Naive B cell (primary cell): Measurements from ENCODE around the gene RNF227. TPM values are rescaled to one million over a fixed set of nuclear protein-coding genes. Genes with fewer than 3 reads are reported as not detected.
"Not testable (repeated sequence)": the region's sequence is repeated elsewhere in the genome, so short reads cannot be mapped to it uniquely, and the experiment has no call there.

Experiments used
- ATAC-seq, 2 donors: fragments of 150-1000 bp; cut with Tn5 transposase; 2 replicates each; pipeline ENCODE4 v1.10.0; 2021; ENCODE audit warnings: low read depth in 2 of 2, mild to moderate bottlenecking in 2 of 2, moderate library complexity in 2 of 2
- DNase-seq: peaks from one replicate; pipeline ENCODE4 v3.0.0; 2022
- H3K27ac Mint-ChIP-seq, 6 donors: one replicate each; pipeline ENCODE4 v1.8.0; 2020 to 2022; ENCODE audit warnings: mild to moderate bottlenecking in 6 of 6, mixed read lengths in 6 of 6, moderate library complexity in 5 of 6, inconsistent platforms in 2 of 6
- H3K27me3 Mint-ChIP-seq, 3 donors: one replicate each; pipeline ENCODE4 v1.8.0; 2021 to 2022; ENCODE audit warnings: mixed read lengths in 3 of 3, mild to moderate bottlenecking in 1 of 3
- H3K36me3 Mint-ChIP-seq, 2 donors: one replicate each; pipeline ENCODE4 v1.8.0; 2020 to 2022; ENCODE audit warnings: mixed read lengths in 2 of 2, inconsistent platforms in 1 of 2, mild to moderate bottlenecking in 1 of 2
- H3K4me1 Mint-ChIP-seq, 3 donors: one replicate each; pipeline ENCODE4 v1.8.0; 2020 to 2022; ENCODE audit warnings: mixed read lengths in 3 of 3, inconsistent platforms in 1 of 3, mild to moderate bottlenecking in 1 of 3, moderate library complexity in 1 of 3
- H3K4me3 Mint-ChIP-seq, 8 donors: one replicate each; pipeline ENCODE4 v1.8.0; 2020 to 2022; ENCODE audit warnings: mild to moderate bottlenecking in 8 of 8, mixed read lengths in 8 of 8, moderate library complexity in 8 of 8, inconsistent platforms in 2 of 8
- H3K9me3 Mint-ChIP-seq, 7 donors: one replicate each; pipeline ENCODE4 v1.8.0; 2020 to 2022; ENCODE audit warnings: mixed read lengths in 7 of 7, mild to moderate bottlenecking in 5 of 7, inconsistent platforms in 2 of 7, moderate library complexity in 1 of 7
- polyA plus RNA-seq, 6 donors: library from polyadenylated mRNA; unstranded; fragments of 300-500 nt; fragmentation: Illumina TruSeq; gene quantifications; one replicate each; pipeline ENCODE4 v1.2.3, GENCODE V29; 2021; ENCODE audit warnings: low read depth in 6 of 6

Gene RNF227
- 1 to 10 TPM in 5 of 6 donors, under 1 TPM in 1; 0.60 to 5.2 (median 2.9) TPM for polyA plus RNA-seq

GRCh38 chr17:7915611-7916384, at the start of gene RNF227:
TSS of gene RNF227 (minus strand) at chr17:7916289. CDS start at chr17:7916195, 94 bp downstream.
- H3K27me3 Mint-ChIP-seq: no peaks in the 10 kb centered on the region
- ATAC-seq (peak; percentile 82 to 84), DNase-seq (peak; percentile 80)
- H3K4me3 Mint-ChIP-seq: peak within 1 kb of the TSS; percentile 91 to 96 (median 93)
- H3K9me3 Mint-ChIP-seq: no peaks in the 10 kb centered on the region
- H3K4me1 Mint-ChIP-seq: peaks cover 19 to 25% (median 23%) of the 10 kb centered on the region in 3 donors
- peak within 1 kb of the TSS; percentile 85 to 97 (median 96) for H3K27ac Mint-ChIP-seq
- H3K36me3 Mint-ChIP-seq: peaks cover 3 to 5% of the 10 kb centered on the region in 2 donors

GRCh38 chr17:7961421-7961820, 45.3 kb upstream of the RNF227 start:
- H3K9me3 Mint-ChIP-seq: no peaks in the 10 kb centered on the region
- DNase-seq (no peak), ATAC-seq (no peak)
- peaks cover 6 to 22% (median 16%) of the 10 kb centered on the region in 3 donors for H3K27me3 Mint-ChIP-seq
- H3K4me3 Mint-ChIP-seq: no peak overlapping the region
- H3K36me3 Mint-ChIP-seq: no peaks in the 10 kb centered on the region
- no peak overlapping the region for H3K27ac Mint-ChIP-seq
- H3K4me1 Mint-ChIP-seq: no peaks in the 10 kb centered on the region

- Mint-ChIP-seq H3K27ac (peak overlapping the region in 1 of 6 donors; percentile 50), H3K27me3 (peaks cover 6 to 22% (median 16%) of the 10 kb centered on the region in 3 donors), H3K4me3 (no peak overlapping the region), H3K9me3 (no peaks in the 10 kb centered on the region), H3K4me1 (no peaks in the 10 kb centered on the region), H3K36me3 (no peaks in the 10 kb centered on the region)
- ATAC-seq (no peak), DNase-seq (no peak)
Observed at GRCh38 chr17:7959503-7960253, 43.6 kb upstream of the RNF227 start.

GRCh38 chr17:7956228-7956965, 40.3 kb upstream of the RNF227 start:
- peaks cover 0 to 16% (median 16%) of the 10 kb centered on the region in 3 donors for H3K27me3 Mint-ChIP-seq
- no peaks in the 10 kb centered on the region for H3K36me3 Mint-ChIP-seq
- H3K4me3 Mint-ChIP-seq: no peak overlapping the region
- H3K9me3 Mint-ChIP-seq: no peaks in the 10 kb centered on the region
- peaks cover 0 to 9% (median 3%) of the 10 kb centered on the region in 3 donors for H3K4me1 Mint-ChIP-seq
- DNase-seq: no peak
- no peak overlapping the region for H3K27ac Mint-ChIP-seq
- no peak for ATAC-seq

GRCh38 chr17:7955414-7956227, 39.5 kb upstream of the RNF227 start:
- ATAC-seq: no peak
- H3K9me3 Mint-ChIP-seq: no peaks in the 10 kb centered on the region
- no peak for DNase-seq
- no peaks in the 10 kb centered on the region for H3K36me3 Mint-ChIP-seq
- peaks cover 0 to 12% (median 4%) of the 10 kb centered on the region in 3 donors for H3K4me1 Mint-ChIP-seq
- peaks cover 0 to 12% (median 8%) of the 10 kb centered on the region in 3 donors for H3K27me3 Mint-ChIP-seq
- H3K27ac Mint-ChIP-seq: no peak overlapping the region
- no peak overlapping the region for H3K4me3 Mint-ChIP-seq

GRCh38 chr17:7953266-7953665, 37.2 kb upstream of the RNF227 start:
- not testable (repeated sequence) for H3K4me3 Mint-ChIP-seq, DNase-seq, H3K9me3 Mint-ChIP-seq, H3K27ac Mint-ChIP-seq, H3K27me3 Mint-ChIP-seq, ATAC-seq
- peaks cover 0 to 12% (median 4%) of the 10 kb centered on the region in 3 donors for H3K4me1 Mint-ChIP-seq
- peaks cover 14 to 17% of the 10 kb centered on the region in 2 donors for H3K36me3 Mint-ChIP-seq

GRCh38 chr17:7951143-7951792, 35.2 kb upstream of the RNF227 start:
- DNase-seq (no peak), ATAC-seq (peak; percentile 57 to 64)
- Mint-ChIP-seq H3K4me3 (no peak overlapping the region), H3K27ac (peak overlapping the region in 5 of 6 donors; percentile 31 to 55 (median 38)), H3K4me1 (peaks cover 0 to 16% (median 4%) of the 10 kb centered on the region in 3 donors), H3K9me3 (no peaks in the 10 kb centered on the region), H3K36me3 (peaks cover 20 to 27% of the 10 kb centered on the region in 2 donors), H3K27me3 (no peaks in the 10 kb centered on the region)

- H3K27ac Mint-ChIP-seq: peak overlapping the region in 1 of 6 donors; percentile 80
- no peaks in the 10 kb centered on the region for H3K27me3 Mint-ChIP-seq
- no peaks in the 10 kb centered on the region for H3K9me3 Mint-ChIP-seq
Observed at GRCh38 chr17:7950578-7950977, 34.5 kb upstream of the RNF227 start.

GRCh38 chr17:7947651-7948050, 31.6 kb upstream of the RNF227 start:
- no peak for ATAC-seq
- Mint-ChIP-seq H3K27ac (peak overlapping the region in 1 of 6 donors; percentile 42), H3K36me3 (peaks cover 20 to 34% of the 10 kb centered on the region in 2 donors), H3K9me3 (no peaks in the 10 kb centered on the region), H3K4me3 (peak overlapping the region in 1 of 8 donors; percentile 47), H3K4me1 (peaks cover 4 to 32% (median 6%) of the 10 kb centered on the region in 3 donors), H3K27me3 (no peaks in the 10 kb centered on the region)
- DNase-seq: no peak

More at GRCh38 chr17:7950578-7950977, 34.5 kb upstream of the RNF227 start:
- H3K36me3 Mint-ChIP-seq: peaks cover 20 to 27% of the 10 kb centered on the region in 2 donors
- ATAC-seq: no peak
- H3K4me3 Mint-ChIP-seq: no peak overlapping the region
- peaks cover 3 to 23% (median 4%) of the 10 kb centered on the region in 3 donors for H3K4me1 Mint-ChIP-seq
- DNase-seq: no peak

GRCh38 chr17:7946441-7946840, 30.4 kb upstream of the RNF227 start:
- ATAC-seq (no peak), DNase-seq (no peak)
- no peak overlapping the region for H3K4me3 Mint-ChIP-seq
- H3K27ac Mint-ChIP-seq: peak overlapping the region in 1 of 6 donors; percentile 70
- no peaks in the 10 kb centered on the region for H3K9me3 Mint-ChIP-seq
- H3K27me3 Mint-ChIP-seq: no peaks in the 10 kb centered on the region
- H3K36me3 Mint-ChIP-seq: peaks cover 20 to 34% of the 10 kb centered on the region in 2 donors
- H3K4me1 Mint-ChIP-seq: peaks cover 2 to 25% (median 6%) of the 10 kb centered on the region in 3 donors

GRCh38 chr17:7945651-7946050, 29.6 kb upstream of the RNF227 start:
- H3K27me3 Mint-ChIP-seq: no peaks in the 10 kb centered on the region
- H3K9me3 Mint-ChIP-seq: no peaks in the 10 kb centered on the region
- peak overlapping the region in 1 of 6 donors; percentile 9 for H3K27ac Mint-ChIP-seq
- DNase-seq (no peak), ATAC-seq (no peak)
- H3K36me3 Mint-ChIP-seq: peaks cover 24 to 34% of the 10 kb centered on the region in 2 donors
- peaks cover 0 to 22% (median 6%) of the 10 kb centered on the region in 3 donors for H3K4me1 Mint-ChIP-seq
- H3K4me3 Mint-ChIP-seq: peak overlapping the region in 1 of 8 donors; percentile 76

- peak overlapping the region in 1 of 6 donors; percentile 72 for H3K27ac Mint-ChIP-seq
- H3K27me3 Mint-ChIP-seq: no peaks in the 10 kb centered on the region
- ATAC-seq (no peak), DNase-seq (no peak)
- no peak overlapping the region for H3K4me3 Mint-ChIP-seq
- H3K4me1 Mint-ChIP-seq: peaks cover 0 to 22% (median 6%) of the 10 kb centered on the region in 3 donors
- H3K9me3 Mint-ChIP-seq: no peaks in the 10 kb centered on the region
- H3K36me3 Mint-ChIP-seq: peaks cover 27 to 41% of the 10 kb centered on the region in 2 donors
Observed at GRCh38 chr17:7944326-7944725, 28.2 kb upstream of the RNF227 start.
